22Rv1 (cell line): Measurements from ENCODE around the gene VPS33A.

ENCODE experiments used
- CTCF ChIP-seq: fragments of 450-650 bp; IDR thresholded peaks from 2 replicates; pipeline ENCODE4 v1.5.1; 2017; ENCODE audit warnings: mild to moderate bottlenecking
- ZFX ChIP-seq: fragments of 450-650 bp; IDR thresholded peaks from 2 replicates; pipeline ENCODE4 v1.6.1; 2017; ENCODE audit warnings: antibody characterized with exemption, borderline replicate concordance

GRCh38 chr12:122283680-122284079, 17.4 kb upstream of the VPS33A start:
- TF ChIP-seq CTCF (no peak), ZFX (no peak)
